ENCODE measurements around the gene PSPC1. TPM values are rescaled to one million over a fixed set of nuclear protein-coding genes. Genes with fewer than 3 reads are reported as not detected.

The PSPC1 gene
- total RNA-seq, 1 donor: 80.7 TPM

- no peak for DNase-seq (ENCODE audit: low read depth)
- H3K4me3 ChIP-seq (ENCODE audit: low read depth, low read length): no peak overlapping the region
- no peak for TF ChIP-seq CTCF (IDR thresholded peaks at IDR 0.05; ENCODE audit: insufficient read depth, low read depth, low read length)
These were observed 119.2 kb downstream of the PSPC1 start for GRCh38 chr13:19663416-19663979.

GRCh38 chr13:19661561-19661960 is 121.2 kb downstream of the PSPC1 start:
- H3K4me3 ChIP-seq (ENCODE audit: low read depth, low read length): no peak overlapping the region
- no peak for DNase-seq (ENCODE audit: low read depth)
- no peak for TF ChIP-seq CTCF (IDR thresholded peaks at IDR 0.05; ENCODE audit: insufficient read depth, low read depth, low read length)

- DNase-seq (ENCODE audit: low read depth): no peak
- TF ChIP-seq CTCF (IDR thresholded peaks at IDR 0.05; ENCODE audit: insufficient read depth, low read depth, low read length): no peak
- H3K4me3 ChIP-seq (ENCODE audit: low read depth, low read length): no peak overlapping the region
These were observed 121.6 kb downstream of the PSPC1 start for GRCh38 chr13:19661126-19661525.

GRCh38 chr13:19658831-19659230 is 123.9 kb downstream of the PSPC1 start:
- no peak for DNase-seq (ENCODE audit: low read depth)
- no peak for TF ChIP-seq CTCF (IDR thresholded peaks at IDR 0.05; ENCODE audit: insufficient read depth, low read depth, low read length)
- H3K4me3 ChIP-seq (ENCODE audit: low read depth, low read length): no peak overlapping the region

GRCh38 chr13:19657872-19658591 is 124.7 kb downstream of the PSPC1 start:
- peak; percentile 38 for DNase-seq (ENCODE audit: low read depth)
- no peak for TF ChIP-seq CTCF (IDR thresholded peaks at IDR 0.05; ENCODE audit: insufficient read depth, low read depth, low read length)
- H3K4me3 ChIP-seq (ENCODE audit: low read depth, low read length): no peak overlapping the region

Small RNA genes within 50 kb of the gene (small RNA-seq; reads per million reads assigned to genes)
- gene RN7SL166P: not detected

Other genes starting within 250 kb of the PSPC1 start
- under 0.01 TPM in 1 of 2 replicates, not detected in the other for gene TPTE2, start 221.4 kb downstream of the PSPC1 start, total RNA-seq
- gene MPHOSPH8, start 149.3 kb downstream of the PSPC1 start, total RNA-seq: 13.5 and 16.8 TPM in 2 replicates
- 13.5 and 24.2 TPM in 2 replicates for gene ZMYM5, start 80.7 kb upstream of the PSPC1 start, total RNA-seq
- 54.1 and 69.1 TPM in 2 replicates for gene ZMYM2, start 175.8 kb upstream of the PSPC1 start, total RNA-seq

Measured in fibroblast of villous mesenchyme (primary cell).